NT2/D1 (cell line): ENCODE measurements around the gene GATA1.

ENCODE experiments used
- SUZ12 ChIP-seq: IDR thresholded peaks from 2 replicates; pipeline ENCODE4 v1.6.1; 2011; ENCODE audit not compliant: insufficient read length, insufficient read depth; ENCODE audit errors: extremely low read depth
- YY1 ChIP-seq: IDR thresholded peaks from 2 replicates; pipeline ENCODE4 v1.6.1; 2011; ENCODE audit not compliant: insufficient read length, insufficient read depth
- ZNF274 ChIP-seq: IDR thresholded peaks from 2 replicates; pipeline ENCODE4 v1.6.1; 2011; ENCODE audit warnings: mild to moderate bottlenecking, low read depth, low read length

- TF ChIP-seq YY1, result no peak
- TF ChIP-seq ZNF274, result no peak
- no peak for TF ChIP-seq SUZ12
Measured at GRCh38 chrX:48792219-48792618, 5.8 kb downstream of the GATA1 start.
